ENCODE measurements around the gene HDAC8.
A peak's percentile ranks its signal among the peaks of the same experiment; 100 is the strongest.

Gene HDAC8

DNA sequence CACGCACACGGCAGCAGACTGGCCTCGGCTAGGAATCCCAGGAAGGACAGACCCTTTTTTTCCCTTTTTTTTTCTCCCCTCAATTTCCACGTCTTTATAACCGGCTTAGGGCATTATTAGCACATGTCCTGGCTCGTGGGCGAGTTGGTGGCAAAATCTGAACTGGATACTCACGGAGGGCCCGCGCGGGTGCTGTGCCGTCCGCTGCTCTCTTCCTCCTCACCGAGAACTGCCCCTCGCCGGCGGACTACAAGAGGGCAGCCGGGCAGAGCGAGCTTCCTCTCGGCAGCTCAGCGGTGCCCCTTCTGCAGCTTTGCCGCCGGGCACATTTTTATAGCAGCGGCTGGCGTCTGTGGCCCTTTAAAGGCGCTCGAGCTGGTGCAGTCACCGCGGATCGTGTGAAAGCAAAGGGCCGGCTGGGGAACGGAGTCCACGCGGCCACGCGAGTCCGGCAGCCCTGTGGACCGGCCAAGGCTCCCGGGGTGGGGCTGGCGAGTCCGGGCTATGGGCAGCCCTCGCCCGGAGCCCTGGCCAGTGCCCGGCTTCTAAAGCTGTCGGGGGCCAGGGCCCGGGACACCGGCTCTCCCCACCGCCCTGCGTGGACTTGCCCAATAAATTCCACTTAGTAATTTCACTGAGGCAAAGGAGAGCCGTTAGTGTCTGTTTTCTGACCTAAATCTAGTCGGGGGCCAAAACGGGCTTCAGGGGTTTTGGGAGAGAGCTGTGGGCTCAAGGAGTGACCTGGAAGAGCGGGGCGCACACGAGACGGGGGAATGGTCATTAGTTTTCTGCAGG is 265.6 kb downstream of the HDAC8 start:
- H3K36me3 ChIP-seq (ENCODE audit: control insufficient read depth, insufficient read depth, low read length), result no peaks in the 10 kb centered on the region
- peaks cover 18% of the 10 kb centered on the region for H3K4me1 ChIP-seq (ENCODE audit: control insufficient read depth, insufficient read depth, low read length)
- H3K27me3 ChIP-seq (ENCODE audit: control insufficient read depth, insufficient read depth, low read length), result peaks cover 63% of the 10 kb centered on the region
- H3K4me3 ChIP-seq (ENCODE audit: low read length), result peak overlapping the region; percentile 31
- H3K9me3 ChIP-seq (ENCODE audit: control insufficient read depth, low read length), result no peaks in the 10 kb centered on the region
- H3K9ac ChIP-seq (ENCODE audit: low read length), result no peak overlapping the region

DNA sequence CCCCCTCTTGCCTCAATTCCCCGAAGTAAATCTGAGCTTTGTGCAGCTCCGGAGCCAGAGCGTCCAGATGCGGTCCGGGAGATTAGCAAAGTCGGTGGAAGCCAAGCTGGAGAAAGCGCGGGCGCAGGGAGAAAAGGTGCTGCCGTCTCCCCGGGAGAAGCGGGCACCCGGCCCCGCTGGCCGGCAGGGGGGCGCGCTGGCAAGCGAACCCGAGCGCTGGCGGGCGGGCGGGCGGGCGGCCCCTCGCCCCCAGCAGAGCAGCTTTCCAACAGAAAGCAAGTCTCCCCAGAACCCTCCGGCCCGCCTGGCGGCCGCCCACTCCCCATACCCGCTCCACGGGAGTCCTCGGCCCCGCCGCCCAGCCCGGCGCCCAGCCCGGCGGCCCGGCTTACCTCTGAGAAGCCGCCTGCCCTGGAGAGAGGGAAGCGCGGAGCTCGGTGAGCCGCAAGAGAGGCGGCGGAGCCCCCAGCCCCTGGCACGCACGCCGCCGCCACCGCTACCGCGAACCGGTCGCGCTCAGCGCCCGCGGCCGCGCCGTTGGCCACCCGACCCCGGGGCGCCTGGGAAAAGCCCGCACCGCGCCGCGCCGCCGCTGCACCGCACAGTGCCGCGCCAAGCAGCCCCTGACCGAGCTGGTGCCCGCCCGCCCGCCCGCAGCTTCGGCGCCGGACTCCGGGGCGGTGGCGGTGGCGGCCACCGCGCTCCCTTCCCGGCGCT is 266.4 kb downstream of the HDAC8 start:
- H3K27me3 ChIP-seq (ENCODE audit: control insufficient read depth, insufficient read depth, low read length), result peaks cover 64% of the 10 kb centered on the region

DNA sequence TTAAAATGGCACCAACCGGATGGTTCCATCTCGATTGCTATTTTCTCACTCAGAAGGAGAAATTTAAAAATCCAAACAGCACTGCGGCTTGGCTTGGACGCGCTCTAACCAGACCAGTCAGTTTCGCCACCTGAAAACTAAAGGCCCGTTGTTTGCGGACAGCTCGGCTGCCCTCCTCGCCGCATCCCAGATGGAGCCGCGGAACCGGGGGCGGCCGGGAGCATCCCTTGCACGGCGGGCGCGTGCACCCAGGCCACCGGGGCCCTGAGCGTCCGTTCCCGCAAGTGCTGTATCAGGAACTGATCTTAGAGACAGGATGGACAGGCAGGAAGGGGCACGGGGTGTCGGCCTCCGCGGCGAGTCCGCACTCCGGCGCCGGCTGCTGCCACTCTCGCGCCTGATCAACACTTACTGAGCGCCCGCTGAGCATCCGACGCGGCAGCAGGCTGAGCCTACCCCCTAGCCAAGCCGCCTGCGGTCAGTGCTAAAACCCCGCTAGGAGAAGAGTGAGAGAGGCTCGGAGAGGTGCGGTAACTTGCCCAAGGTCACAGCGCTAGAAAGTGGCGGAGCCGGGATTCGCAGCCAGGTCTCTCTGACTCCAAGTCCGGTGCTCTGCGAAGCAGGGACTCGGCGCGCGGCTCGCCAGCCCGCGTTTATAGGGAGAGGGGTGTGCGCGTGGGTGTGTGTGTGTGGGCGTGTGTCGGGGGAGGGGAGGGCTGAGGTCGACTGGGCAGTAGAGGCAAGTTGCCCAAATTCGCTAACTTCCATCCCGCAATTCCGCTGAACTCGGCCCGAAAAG is 267.2 kb downstream of the HDAC8 start, which contains the start of gene CITED1:
Gene CITED1 (minus strand): TSS at position 629 of the 799 bp plus-strand sequence. CDS start 3,045 bp downstream, outside the sequence.
- Histone ChIP-seq H3K4me1 (ENCODE audit: control insufficient read depth, insufficient read depth, low read length) (peaks cover 18% of the 10 kb centered on the region), H3K36me3 (ENCODE audit: control insufficient read depth, insufficient read depth, low read length) (no peaks in the 10 kb centered on the region), H3K9ac (ENCODE audit: low read length) (no peak within 1 kb of the TSS), H3K9me3 (ENCODE audit: control insufficient read depth, low read length) (no peaks in the 10 kb centered on the region), H3K4me3 (ENCODE audit: low read length) (peak within 1 kb of the TSS; percentile 31), H3K27me3 (ENCODE audit: control insufficient read depth, insufficient read depth, low read length) (peaks cover 68% of the 10 kb centered on the region)

More for the DNA sequence above, 266.4 kb downstream of the HDAC8 start:
- H3K4me1 ChIP-seq (ENCODE audit: control insufficient read depth, insufficient read depth, low read length), result peaks cover 18% of the 10 kb centered on the region
- no peak overlapping the region for H3K4me3 ChIP-seq (ENCODE audit: low read length)
- H3K9me3 ChIP-seq (ENCODE audit: control insufficient read depth, low read length), result no peaks in the 10 kb centered on the region
- H3K36me3 ChIP-seq (ENCODE audit: control insufficient read depth, insufficient read depth, low read length), result no peaks in the 10 kb centered on the region
- no peak overlapping the region for H3K9ac ChIP-seq (ENCODE audit: low read length)

DNA sequence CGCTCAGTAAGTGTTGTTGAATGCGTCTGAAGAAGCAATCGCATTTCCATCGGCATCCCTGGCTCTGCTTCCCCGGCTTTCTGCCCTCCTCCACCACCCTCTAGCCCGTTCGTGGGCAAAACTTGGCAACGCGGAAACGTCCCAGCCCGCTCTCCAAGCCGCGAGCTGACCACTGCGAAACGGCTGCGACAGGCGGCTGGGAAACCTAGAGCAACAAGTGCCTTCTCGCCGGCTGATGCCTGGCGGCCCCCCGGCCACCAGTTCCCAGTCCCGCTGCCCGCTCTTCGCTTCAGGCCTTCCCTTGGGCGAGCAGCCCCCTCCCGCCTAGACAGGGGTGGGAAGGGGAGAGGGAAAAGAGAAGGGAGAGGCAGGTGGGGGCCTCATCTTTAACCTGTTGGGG is 267.8 kb downstream of the HDAC8 start:
- H3K9ac ChIP-seq (ENCODE audit: low read length), result no peak overlapping the region
- peaks cover 18% of the 10 kb centered on the region for H3K4me1 ChIP-seq (ENCODE audit: control insufficient read depth, insufficient read depth, low read length)
- H3K9me3 ChIP-seq (ENCODE audit: control insufficient read depth, low read length), result no peaks in the 10 kb centered on the region
- peaks cover 68% of the 10 kb centered on the region for H3K27me3 ChIP-seq (ENCODE audit: control insufficient read depth, insufficient read depth, low read length)
- H3K4me3 ChIP-seq (ENCODE audit: low read length), result no peak overlapping the region
- no peaks in the 10 kb centered on the region for H3K36me3 ChIP-seq (ENCODE audit: control insufficient read depth, insufficient read depth, low read length)

DNA sequence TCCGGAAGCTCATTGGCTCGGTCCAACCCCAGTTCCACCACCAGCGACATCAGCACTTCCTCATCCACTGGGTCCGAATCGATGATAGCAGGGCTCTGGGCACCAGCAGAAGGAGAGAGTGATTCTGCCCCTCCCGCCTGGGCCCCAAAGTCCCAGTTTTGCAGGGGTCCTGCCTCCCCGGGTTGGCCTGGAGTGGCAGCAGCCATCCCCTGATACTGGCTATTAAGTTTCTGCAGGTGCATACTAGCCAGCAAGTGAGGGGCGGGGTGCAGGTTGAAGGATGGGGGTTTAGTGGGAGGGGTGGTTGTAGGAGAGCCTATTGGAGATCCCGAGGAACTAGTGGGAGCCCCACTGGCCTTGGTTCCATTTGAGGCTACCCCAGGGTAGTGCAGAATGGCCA is 270.9 kb downstream of the HDAC8 start:
- peaks cover 38% of the 10 kb centered on the region for H3K27me3 ChIP-seq (ENCODE audit: control insufficient read depth, insufficient read depth, low read length)
- no peaks in the 10 kb centered on the region for H3K36me3 ChIP-seq (ENCODE audit: control insufficient read depth, insufficient read depth, low read length)

DNA sequence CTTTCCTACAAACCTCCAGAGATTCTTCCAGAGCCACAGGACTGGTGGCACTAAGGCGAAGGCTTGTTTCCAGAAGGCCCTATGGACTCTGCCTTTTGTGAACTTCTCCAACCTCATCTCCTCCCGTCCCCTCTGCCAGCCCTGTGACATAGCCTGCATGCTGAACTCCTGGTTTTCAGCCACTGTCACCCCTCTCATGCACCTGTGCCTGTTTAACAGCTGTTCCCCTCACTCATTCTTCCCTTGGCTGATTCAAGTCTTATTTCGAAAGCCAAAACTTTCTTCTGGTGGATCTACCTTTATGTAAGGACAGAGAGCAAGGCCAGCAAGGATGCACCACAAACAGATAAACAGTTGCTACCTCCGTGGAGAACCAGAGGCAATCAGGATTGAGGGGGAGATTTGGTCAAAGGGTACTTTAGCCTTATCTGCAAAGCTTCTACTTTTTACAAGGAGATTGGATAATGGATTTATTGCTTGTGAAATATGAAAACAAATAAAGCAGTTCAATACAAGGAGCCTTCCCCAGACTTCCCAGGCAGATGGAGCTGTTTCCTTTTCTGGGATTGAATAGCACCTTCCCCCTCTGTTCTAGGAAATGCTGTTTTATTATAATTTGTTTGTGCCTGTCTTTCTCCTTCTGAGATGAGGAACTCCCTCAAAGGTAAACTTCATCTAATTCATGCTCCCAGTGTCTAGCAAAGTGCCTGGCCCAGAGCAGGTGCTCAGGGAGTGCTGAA is 272.6 kb downstream of the HDAC8 start:
- no peak overlapping the region for H3K9ac ChIP-seq (ENCODE audit: low read length)
- H3K36me3 ChIP-seq (ENCODE audit: control insufficient read depth, insufficient read depth, low read length), result no peaks in the 10 kb centered on the region
- H3K4me3 ChIP-seq (ENCODE audit: low read length), result no peak overlapping the region
- no peaks in the 10 kb centered on the region for H3K4me1 ChIP-seq (ENCODE audit: control insufficient read depth, insufficient read depth, low read length)
- no peaks in the 10 kb centered on the region for H3K9me3 ChIP-seq (ENCODE audit: control insufficient read depth, low read length)
- H3K27me3 ChIP-seq (ENCODE audit: control insufficient read depth, insufficient read depth, low read length), result peaks cover 29% of the 10 kb centered on the region

More for the DNA sequence above, 270.9 kb downstream of the HDAC8 start:
- H3K4me1 ChIP-seq (ENCODE audit: control insufficient read depth, insufficient read depth, low read length), result no peaks in the 10 kb centered on the region
- H3K4me3 ChIP-seq (ENCODE audit: low read length), result no peak overlapping the region
- no peaks in the 10 kb centered on the region for H3K9me3 ChIP-seq (ENCODE audit: control insufficient read depth, low read length)
- no peak overlapping the region for H3K9ac ChIP-seq (ENCODE audit: low read length)

DNA sequence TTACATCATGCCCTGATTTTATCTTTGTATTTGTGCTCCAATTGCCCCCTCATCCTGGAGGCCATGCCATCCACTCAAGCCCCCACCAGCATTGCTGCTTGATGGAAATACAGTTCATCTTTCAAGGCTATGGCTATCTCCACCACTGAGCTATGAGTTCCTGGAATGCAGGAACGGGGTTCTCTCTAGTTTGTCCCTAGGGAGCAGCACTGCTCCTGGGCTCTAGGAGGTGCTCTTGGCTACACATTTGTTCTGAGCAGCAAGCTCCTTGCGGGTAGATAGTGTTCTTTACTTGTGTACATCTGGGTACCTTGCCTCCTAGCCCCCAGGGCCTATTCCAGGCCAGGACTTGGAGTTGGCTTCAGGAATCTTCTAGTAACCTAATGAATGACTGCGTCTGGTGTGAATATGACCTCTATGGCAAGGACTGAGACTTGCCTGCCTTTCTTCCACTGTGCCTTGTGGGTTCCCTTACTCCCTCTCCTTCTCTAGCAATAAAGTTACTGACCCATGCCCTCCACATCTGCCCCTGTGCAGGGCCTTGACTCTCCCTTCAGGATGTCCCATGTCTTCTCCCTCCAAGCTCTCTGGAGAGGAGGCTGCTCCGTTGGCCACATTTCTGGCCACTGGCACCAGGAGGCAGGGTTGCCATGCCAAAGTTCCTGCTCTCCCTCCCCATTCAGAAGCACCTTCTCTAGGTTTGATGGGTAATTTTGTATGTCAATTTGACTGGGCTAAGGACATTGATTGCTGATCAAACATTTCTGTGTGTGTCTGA is 274.5 kb downstream of the HDAC8 start:
- Histone ChIP-seq H3K9ac (ENCODE audit: low read length) (no peak overlapping the region), H3K36me3 (ENCODE audit: control insufficient read depth, insufficient read depth, low read length) (no peaks in the 10 kb centered on the region), H3K4me3 (ENCODE audit: low read length) (no peak overlapping the region), H3K9me3 (ENCODE audit: control insufficient read depth, low read length) (no peaks in the 10 kb centered on the region), H3K27me3 (ENCODE audit: control insufficient read depth, insufficient read depth, low read length) (peaks cover 11% of the 10 kb centered on the region), H3K4me1 (ENCODE audit: control insufficient read depth, insufficient read depth, low read length) (no peaks in the 10 kb centered on the region)

DNA sequence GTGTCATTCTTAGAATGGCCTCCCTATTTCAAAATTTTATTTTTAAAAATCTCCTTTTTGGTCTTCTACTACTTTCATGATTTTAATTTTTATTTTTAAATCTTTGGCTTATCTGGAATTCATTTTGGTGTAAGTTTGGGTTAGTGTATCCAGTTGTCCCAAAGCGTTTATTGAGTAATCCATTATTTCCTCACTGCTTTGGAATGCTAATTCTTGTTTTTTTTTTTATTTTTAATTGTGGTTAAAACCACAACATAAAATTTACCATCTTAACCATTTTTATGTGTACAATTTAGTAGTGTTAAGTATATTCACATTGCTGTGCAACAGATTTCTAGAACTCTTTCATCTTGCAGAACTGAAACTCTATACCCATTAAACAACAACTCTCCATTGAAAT is 275.7 kb downstream of the HDAC8 start:
- no peak overlapping the region for H3K4me3 ChIP-seq (ENCODE audit: low read length)
- H3K4me1 ChIP-seq (ENCODE audit: control insufficient read depth, insufficient read depth, low read length), result no peaks in the 10 kb centered on the region
- H3K9ac ChIP-seq (ENCODE audit: low read length), result no peak overlapping the region
- H3K27me3 ChIP-seq (ENCODE audit: control insufficient read depth, insufficient read depth, low read length), result peaks cover 5% of the 10 kb centered on the region
- H3K36me3 ChIP-seq (ENCODE audit: control insufficient read depth, insufficient read depth, low read length), result no peaks in the 10 kb centered on the region
- no peaks in the 10 kb centered on the region for H3K9me3 ChIP-seq (ENCODE audit: control insufficient read depth, low read length)

DNA sequence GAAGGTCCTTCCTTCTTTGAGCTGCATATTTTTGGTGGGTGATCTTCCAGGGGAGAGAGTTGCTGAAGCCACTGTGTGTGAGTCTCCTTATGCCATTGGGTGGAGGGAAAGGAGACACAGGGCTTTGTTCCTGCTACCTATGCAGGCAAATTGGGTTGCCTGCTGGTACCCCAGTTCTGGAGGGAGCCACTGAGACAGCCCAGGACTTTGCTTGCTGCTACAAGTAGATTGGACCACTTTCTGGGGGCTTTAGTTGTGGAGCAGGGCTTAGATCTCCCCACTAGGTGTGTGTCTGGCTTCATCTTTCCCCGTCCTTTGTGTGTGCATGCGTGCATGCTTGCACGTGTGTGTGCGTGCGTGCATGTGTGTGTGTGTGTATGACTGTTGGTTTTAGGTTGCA is 276.9 kb downstream of the HDAC8 start:
- no peaks in the 10 kb centered on the region for H3K4me1 ChIP-seq (ENCODE audit: control insufficient read depth, insufficient read depth, low read length)
- no peaks in the 10 kb centered on the region for H3K9me3 ChIP-seq (ENCODE audit: control insufficient read depth, low read length)
- H3K4me3 ChIP-seq (ENCODE audit: low read length), result no peak overlapping the region
- no peaks in the 10 kb centered on the region for H3K27me3 ChIP-seq (ENCODE audit: control insufficient read depth, insufficient read depth, low read length)
- H3K9ac ChIP-seq (ENCODE audit: low read length), result no peak overlapping the region
- no peaks in the 10 kb centered on the region for H3K36me3 ChIP-seq (ENCODE audit: control insufficient read depth, insufficient read depth, low read length)

DNA sequence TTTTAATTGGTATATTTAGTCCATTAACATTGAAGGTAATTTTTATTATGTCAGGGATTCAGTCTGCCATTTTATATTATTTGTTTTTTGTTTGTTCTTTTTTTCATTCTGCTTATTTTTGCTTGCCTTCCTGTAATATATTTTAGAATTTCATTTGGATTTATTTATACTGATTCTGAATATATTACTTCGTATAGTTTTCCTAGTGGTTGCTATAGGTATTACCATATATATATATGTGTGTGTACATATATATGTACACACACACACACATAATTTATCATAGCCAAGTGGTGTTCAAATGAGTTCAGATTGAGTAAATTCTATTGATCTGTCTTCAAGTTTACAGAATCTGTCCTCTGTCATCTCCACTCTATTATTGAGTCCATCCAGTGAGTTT is 278.1 kb downstream of the HDAC8 start:
- H3K4me1 ChIP-seq (ENCODE audit: control insufficient read depth, insufficient read depth, low read length), result no peaks in the 10 kb centered on the region
- H3K4me3 ChIP-seq (ENCODE audit: low read length), result no peak overlapping the region
- H3K9me3 ChIP-seq (ENCODE audit: control insufficient read depth, low read length), result no peaks in the 10 kb centered on the region
- H3K9ac ChIP-seq (ENCODE audit: low read length), result no peak overlapping the region
- H3K36me3 ChIP-seq (ENCODE audit: control insufficient read depth, insufficient read depth, low read length), result no peaks in the 10 kb centered on the region
- H3K27me3 ChIP-seq (ENCODE audit: control insufficient read depth, insufficient read depth, low read length), result no peaks in the 10 kb centered on the region

DNA sequence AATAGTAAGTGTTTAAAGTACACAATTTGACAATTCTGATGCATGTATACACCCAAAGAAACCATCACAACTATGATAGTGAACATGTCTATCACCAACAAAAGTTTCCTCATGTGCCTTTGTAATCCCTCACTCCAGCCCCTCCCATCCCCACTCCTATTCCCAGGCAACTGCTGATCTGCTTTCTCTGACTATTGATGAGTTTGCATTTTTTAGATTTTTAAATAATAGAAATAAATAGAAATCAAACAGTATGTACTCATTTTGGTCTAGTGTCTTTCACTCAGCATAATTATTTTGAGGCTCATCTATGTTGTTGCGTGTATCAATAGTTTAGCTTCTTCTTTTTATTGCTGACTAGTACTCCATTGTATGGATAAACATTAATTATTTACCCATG is 290.3 kb downstream of the HDAC8 start:
- Histone ChIP-seq H3K36me3 (ENCODE audit: control insufficient read depth, insufficient read depth, low read length) (no peaks in the 10 kb centered on the region), H3K27me3 (ENCODE audit: control insufficient read depth, insufficient read depth, low read length) (no peaks in the 10 kb centered on the region), H3K4me3 (ENCODE audit: low read length) (no peak overlapping the region), H3K4me1 (ENCODE audit: control insufficient read depth, insufficient read depth, low read length) (no peaks in the 10 kb centered on the region), H3K9ac (ENCODE audit: low read length) (no peak overlapping the region), H3K9me3 (ENCODE audit: control insufficient read depth, low read length) (no peaks in the 10 kb centered on the region)
